HG03469 (cell line): ENCODE measurements around the gene GMDS.

Experiments
- ATAC-seq: cut with Tn5 transposase; IDR thresholded peaks from one replicate; pipeline ENCODE4 v1.9.1; 2021; ENCODE audit warnings: mild to moderate bottlenecking, moderate library complexity, moderate number of reproducible peaks; ENCODE audit not compliant: unreplicated experiment

The GMDS gene

DNA sequence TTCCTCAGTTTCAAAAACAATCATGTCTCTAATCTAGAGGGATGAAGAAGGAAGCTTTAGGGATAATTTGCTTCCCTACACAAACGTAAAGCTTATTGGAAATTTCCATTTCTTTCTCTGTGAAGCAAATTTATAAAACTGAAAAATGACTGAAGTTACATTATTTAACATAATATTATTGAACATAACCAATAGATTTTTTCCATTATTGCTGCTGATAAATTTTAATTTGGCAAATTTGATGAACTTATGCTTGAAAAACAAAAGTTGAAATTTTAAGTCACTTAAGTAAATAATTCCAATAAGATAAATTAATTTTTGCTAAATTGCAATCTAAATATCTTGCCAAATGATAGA lies 140.9 kb downstream of the GMDS start:
- ATAC-seq: no peak

DNA sequence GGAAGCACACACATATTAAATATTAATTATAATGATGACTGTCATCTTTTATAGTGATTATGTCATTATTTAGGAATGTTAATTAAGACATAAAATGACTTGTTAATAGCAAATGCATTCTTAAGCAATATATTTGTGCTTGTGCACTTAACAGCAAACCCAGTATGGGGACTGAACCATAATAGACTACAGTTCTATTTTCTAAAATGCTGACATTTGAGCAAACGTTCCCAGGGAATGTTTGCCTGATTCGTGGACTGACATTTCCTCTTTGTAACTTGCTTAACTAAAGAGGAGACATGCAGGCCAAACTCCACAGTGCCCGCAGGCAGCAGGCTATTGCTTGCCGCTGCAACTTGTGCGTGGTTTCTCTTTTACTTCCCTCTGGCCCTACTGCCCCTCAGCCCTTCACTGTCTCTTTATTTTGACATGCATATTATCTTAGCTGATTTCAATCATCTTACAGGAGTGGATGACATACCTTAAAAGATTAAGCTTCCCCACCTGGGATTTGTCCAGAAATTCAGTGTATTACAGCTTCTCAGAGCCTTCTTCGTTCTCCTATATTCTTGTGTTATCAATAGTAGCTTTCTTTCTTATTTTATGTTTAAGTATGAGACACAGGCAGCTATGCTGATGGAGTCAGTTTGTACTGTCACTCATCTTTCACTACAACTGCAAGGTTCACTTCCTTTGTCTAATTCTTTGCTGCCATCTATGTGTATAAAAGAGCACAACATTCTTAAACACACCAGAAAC lies 141.5 kb downstream of the GMDS start:
- ATAC-seq: no peak

DNA sequence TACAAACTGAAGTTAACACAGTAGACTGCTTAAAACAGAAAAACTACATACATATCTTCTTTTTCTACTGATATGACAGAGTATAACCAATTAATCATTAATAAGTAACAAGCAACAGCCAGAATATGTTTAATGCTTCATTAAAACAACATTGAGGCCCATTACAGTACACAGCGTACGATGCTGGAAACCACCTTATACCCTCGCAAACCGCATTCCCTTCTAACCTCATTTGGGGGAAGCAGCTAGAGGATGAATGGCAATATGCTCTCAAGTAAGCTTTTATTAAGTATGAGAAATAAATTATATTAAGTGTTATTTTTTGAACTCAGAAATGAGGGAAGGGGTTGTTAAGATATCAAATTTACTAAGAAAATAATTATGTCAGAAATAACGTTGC lies 142.4 kb downstream of the GMDS start:
- ATAC-seq: no peak

DNA sequence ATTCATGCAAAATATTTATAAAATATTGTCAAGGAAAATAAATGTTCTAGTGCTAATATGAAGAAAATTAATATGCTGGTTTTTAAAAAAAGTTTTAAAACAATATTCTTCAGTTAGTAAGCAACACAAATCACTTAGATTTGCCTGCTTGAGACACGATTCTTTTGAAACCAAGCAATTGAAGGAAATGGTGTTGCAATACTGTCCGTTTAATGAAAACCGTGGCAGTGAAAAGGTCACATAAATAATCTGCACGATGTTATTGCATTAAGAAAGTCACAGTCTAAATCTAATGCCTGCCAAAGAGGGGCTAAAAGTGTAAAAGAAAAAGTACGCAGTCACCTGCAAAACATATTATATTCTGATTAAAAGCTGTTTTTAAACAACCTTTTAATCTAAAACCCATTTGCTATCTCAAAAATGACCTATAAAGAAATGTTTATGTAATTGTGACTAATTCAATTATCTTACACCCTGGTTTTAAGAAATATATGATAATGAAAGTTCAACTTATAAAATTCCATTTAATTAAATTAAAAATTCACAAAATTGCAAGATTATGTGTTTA lies 143.0 kb downstream of the GMDS start:
- ATAC-seq: no peak

DNA sequence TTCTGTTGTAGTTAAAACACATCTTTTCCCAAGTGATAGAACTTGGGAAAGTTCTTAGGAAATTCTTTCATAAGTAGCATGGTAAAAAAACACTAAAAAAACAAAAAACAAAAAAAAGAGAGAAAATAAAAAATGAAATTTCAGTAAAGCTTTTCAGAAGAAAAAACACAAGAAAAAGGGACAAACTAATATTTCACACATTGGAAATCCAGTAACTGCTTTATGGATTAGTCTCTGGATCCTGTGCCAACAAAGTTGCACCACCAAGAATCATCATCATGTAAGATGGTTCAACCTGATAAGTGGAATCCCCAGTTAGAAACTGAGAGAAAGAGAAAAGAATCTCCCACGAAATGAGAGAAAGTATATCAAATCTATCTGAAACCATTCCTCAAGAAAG lies 144.2 kb downstream of the GMDS start:
- ATAC-seq: no peak

DNA sequence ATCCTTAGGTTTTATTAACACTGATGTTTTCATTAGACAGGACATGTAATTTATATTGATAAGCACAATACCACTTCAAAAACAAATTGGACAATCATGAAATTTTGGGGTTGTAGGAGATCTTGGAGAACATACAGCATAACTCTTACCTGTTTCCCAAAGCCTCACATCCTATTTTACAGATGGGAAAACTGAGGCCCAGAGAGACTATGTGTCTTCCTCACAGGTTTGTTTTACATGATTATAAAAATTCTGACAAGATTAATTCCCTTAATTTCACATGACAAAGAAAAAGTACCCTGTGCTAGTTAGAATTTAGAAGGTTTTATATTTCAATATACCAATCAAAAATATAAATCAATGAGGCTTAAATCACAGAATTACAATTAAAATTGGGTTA lies 145.5 kb downstream of the GMDS start:
- ATAC-seq: no peak

DNA sequence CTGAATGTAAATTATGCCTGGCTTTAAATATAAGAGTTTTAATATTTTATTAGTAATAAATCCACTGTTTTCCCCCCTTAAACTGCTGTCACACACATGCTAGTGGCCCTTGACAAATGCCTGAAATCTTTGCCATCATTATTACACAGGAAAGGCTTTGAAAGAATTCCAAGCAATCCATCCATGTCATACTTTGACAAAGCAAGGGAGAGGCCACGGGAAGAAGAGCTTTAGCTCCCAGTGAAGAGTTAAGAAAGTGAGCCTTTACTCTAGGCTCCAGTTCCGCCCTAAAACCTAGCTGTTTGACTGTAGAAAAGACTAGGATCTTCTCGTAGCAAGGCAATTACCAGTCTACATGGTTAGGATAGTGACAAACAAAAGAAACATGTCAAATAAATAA lies 147.9 kb downstream of the GMDS start:
- no peak for ATAC-seq

DNA sequence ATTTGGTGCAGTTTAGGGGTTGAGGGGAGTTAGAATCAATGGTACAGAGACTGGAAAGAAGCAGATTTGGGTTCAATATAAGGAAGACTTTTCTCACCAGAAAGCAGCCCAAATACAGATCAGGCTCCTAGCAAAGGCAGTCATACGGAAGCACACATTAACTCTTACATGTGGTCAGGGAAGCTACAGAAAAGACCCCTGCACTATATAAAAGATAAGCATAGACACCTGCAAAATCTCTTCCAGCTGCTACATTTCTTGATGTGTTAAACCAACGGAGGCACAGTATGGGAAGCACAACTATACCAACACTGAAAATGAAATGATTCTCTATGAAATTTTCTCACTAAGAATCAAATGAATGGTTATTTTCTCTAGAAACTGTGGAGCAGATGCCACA lies 150.8 kb downstream of the GMDS start:
- ATAC-seq: no peak

DNA sequence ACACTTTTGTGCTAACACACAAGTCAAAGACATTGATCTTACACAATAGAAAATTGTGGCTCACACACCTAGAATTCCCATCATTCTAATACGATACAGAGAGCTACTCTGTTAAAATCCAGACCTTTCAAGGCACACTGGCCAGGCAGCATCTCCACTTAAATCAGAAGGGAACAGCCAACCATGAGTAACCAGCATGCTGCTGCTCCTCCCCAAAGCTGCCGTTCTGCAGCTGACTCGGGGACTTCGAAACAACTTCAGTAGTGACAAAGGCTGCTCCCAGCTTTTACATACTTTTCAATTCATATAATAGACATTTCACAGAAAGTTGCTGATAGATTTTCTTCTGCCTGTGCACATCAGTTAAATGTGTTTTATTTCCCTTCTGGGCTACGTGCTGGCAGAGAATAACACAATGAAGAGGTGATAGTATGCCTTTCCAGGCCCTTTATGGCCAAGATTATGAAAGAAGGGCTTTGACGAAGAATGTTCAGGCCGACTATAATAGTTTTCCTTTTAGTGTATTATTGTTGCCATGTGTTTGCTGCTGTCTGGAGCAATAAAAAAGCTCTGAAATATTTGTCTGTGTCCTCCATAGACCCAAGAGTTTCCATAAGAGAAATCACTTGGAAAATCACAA lies 159.0 kb downstream of the GMDS start:
- ATAC-seq: no peak

DNA sequence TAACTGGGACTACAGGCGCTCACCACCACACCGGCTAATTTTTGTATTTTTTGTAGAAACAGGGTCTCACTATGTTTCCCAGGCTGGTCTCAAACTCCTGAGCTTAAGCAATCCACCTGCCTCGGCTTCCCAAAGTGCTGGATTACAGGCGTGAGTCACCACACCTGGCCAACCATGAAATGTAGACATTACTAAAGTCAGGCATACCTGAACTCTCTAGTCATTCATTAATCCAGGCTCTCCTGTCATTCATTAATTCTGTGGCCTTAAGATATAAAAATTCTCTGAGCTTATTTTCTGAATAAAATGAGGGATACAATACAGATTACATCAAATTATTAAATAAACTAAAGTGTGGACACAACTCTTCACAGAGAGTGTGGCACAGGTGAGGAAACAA lies 159.7 kb downstream of the GMDS start:
- no peak for ATAC-seq

DNA sequence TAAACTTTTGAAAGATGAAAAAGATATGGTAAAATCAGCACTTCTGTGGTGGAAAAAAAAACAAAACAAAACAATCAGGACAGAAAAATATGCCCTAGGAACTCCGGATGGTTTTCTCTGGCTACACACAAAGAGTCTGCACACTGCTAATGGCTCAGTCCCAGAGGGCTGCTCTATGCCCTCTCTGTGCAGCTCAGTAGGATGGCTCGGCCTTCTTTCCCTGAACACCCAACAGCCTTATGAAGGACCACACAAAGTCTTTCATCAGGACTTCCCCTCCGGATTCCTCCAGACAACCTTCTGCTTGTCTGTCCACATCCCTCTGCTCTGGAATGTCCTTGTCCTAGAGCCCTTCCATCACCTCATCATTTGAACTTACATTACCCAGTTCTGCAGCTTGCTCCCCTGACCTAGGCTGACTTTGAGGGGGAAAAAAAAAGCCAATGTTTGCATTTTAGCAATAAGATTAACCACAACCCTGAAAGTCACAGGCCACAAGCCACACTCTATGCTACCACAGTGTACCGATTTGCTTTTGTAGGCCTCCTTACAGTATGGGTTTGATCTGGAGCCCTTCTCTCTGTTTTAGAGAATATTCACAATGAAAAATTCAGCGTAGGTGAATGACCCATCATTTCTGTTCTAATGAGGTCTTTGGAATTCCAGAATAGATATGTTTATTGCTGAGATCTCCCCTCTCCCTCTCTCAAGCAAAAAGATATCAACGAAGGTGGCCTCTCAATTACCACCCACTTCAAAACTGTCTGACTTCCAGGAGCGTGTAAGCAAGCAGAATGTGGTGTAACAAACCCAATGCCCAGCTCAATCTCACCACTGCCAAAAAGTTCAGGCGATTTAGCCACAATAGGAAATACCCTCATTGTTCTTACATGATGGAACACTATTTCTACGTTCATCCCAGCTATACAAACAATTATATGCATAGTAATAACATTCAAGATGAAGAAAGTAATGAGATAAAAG lies 164.0 kb downstream of the GMDS start:
- ATAC-seq: no peak

DNA sequence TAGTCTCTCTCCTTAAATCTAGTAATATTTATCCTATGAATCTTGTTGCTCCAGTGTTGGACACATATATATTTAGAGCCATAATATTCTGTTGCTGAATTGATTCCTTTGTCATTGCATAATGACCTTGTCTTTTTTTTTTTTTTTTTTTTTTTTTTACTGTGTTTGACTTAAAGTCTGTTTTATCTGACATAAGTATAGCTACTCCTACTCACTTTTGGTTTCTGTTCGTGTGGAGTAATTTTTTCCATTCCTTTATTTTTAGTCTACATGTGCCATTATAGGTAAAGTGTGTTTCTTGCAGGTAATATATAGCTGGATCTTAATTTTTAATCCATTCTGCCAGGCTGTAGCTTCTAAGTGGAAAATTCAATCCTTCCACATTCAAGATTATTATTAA lies 166.5 kb downstream of the GMDS start:
- no peak for ATAC-seq

DNA sequence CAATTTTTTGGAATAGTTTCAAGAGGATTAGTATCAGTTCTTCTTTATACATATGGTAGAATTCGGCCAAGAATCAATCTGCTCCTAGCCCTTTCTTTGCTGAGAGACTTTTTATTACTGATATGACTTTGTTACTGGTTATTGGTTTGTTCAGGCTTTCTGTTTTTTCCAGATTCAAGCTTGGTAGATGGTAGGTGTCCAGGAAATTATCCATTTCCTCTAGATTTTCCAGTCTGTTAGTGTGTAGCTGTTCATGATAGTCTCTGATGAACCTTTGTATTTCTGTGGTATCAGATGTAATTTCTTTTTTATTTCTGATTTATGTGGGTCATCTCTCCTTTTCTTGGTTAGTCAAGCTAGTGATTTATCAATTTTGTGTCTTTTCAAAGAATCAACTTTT lies 167.6 kb downstream of the GMDS start:
- ATAC-seq: no peak

DNA sequence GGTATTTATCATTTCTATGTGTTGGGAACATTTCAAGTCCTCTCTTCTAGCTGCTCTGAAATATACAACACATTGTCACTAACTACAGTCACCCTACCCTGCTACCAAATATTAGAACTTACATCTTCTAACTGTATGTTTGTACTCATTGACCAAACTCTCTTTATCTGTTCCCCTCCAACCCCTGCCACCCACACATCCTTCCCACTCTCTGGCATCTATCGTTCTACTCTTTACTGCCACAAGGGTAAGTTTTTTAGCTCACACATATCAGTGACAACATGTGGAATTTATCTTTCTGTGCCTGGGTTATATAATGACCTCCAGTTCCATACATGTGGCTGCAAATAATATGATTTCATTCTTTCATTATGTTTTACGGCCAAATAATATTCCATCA lies 171.9 kb downstream of the GMDS start:
- ATAC-seq: no peak

DNA sequence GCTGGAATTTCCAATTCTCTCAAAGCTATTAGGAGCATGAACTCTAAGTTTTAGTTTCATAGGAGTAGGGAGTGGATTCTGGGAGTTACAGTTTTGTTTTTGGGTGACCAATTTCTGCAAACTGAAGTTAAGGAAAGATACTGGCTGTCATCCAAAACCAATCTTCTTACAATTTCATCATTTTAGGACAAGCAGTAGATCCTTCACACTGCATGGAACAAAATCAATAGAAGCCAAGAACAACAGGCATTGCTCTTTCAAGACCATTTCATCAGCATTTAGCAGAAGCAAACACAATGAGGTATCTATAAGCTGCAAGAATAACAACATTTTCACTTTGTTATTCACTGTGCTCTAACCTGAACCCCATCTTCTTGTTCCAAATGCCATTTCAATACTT lies 173.0 kb downstream of the GMDS start:
- ATAC-seq: no peak

DNA sequence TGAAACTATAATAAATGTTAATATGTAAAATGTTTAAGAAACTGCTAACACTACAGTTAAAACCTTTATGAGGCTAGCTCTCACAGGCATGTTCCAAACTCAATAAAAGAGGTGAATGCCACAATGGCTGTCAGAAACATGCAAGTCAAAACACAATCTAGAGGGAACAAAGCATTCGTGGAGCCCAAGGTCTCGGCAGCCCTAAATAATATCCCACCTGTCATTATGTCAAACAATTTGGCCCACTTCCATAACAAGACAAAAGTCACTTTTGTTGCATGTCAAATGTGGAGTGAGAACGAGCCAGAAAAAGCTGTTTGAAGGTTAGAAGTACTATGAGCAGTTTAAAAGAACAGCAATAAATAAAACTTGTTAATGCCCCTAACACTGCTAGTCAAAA lies 181.9 kb downstream of the GMDS start:
- ATAC-seq: no peak

DNA sequence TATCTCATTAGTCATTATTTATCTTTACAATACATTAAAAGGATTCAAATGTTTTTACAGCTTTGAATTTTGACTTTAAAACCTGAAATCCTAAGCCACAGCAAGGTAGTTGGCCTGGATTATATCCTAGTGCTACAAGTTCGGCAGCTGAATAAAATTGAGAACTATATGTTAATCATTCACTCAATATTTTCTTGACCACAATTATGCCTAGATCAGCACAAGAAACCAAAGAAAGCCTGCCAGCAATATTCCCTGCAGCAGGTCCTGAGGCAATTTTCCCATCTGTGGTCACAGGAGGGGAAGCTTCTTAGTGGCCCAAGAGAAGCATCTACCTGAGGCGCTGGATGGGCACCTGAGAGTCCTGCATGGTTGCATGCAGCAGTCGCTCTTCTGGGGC lies 183.5 kb downstream of the GMDS start:
- no peak for ATAC-seq

DNA sequence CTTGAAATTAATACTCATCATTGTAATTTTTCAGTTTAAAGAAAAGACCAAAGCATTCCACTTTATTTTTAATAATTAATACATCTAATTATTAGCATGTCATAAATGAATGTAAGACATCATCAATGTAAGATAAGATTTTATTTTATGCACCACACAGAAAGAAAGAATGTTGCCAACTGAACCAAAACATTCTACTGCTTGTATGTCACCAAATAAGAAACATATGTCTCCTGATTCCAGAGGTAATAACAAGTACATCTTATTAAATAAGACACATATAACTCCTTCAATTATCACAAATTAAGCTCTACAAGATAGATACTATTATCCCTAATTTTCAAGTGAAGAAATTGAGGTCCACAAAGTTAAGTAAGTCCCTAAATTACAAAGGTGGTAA lies 189.5 kb downstream of the GMDS start:
- no peak for ATAC-seq

DNA sequence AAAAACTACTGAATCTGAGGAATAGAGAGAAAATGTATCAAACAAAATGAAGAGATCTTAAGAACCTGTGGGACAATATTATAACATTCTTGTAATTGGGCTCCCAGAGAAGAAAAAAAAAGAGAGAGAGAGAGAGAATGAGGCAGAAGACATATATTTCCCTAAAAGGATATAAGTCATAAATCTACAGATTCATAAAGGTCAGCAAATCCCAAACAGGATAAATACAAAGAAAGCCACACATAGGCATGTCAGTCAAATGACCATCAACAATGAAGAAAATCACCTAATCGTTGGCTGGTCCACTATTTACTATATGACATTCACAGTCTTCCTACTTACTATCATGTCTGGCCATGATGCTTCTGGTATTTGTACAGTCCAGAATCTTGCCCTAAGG lies 190.3 kb downstream of the GMDS start:
- no peak for ATAC-seq

DNA sequence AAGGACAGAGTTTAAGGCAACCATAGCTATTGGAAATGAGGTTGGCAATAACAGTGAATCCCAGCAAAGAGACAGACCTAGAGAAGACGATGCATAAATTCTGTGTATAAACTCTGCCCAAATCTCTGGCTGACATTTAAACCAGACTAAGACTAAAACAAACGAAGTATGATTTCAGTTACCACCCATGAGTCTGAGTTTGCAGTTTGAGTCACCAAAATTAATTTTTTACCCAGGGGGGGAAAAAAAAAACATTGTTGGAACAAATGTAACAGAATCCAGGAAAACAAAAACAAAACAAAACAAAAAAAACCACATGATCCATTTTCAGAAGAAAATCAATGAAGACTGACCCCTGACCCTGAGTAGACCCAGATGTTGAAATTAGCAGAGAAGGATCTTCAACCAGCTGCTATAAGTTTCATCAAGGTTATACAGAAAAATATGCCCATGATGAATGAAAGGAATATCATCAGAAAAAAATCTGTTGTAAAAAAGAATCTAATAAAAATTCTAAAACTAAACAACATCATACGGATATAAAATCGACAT lies 190.8 kb downstream of the GMDS start:
- no peak for ATAC-seq

DNA sequence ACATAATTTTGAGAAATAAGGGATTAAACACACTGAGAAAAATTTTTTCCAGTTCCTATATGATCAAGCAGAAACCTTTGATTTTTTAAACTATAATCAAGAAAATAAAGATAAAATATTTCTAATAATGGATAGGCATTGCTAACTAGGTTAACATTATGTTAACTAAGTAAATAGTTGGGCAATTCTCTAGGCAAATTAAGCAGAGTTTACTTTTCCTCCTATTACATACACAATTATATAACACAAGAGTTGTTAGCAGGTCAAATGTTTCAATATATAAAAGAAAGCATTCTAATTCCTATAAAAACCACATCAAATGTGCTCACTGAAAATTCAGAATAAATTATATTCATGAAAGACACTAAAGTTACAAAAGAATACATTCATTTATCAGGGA lies 191.7 kb downstream of the GMDS start:
- ATAC-seq: no peak
